OCI-M1 (cell line): ENCODE results near the gene SORL1.

Experiments
- DNase-seq: peaks from one replicate; lab custom pipeline; 2025; lab: John Stamatoyannopoulos, UW

The SORL1 gene

GRCh38 chr11:121451178-121451985, 732 bp upstream of the SORL1 start:
- no peak for DNase-seq

DNA sequence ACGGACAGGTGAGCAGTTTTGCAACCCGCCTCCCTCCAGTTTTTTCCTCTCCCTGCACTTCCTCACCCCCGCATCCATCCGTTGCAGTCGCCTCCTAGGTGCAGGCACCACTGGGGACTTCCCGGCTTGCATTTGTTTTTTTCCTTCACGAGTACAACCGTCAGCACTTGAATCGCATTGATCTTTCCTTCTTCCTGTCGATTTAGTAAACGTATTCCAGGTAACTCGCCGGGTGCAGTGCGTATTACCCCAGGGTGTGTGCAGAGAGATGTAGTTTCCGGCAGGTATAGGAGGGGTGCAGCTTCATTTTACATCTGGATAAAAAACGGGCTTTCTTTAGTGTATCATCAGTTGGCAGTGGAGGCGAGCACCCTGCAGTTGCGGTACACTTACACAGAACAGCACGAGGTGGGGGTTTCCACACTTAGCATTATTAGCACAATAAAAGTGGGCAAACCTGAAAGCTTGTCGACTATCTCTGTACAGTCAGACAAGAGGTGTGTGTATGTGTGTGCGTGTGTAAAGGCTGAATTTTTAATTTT, 566 bp downstream of the SORL1 start, which contains the start of gene SORL1-AS1:
SORL1-AS1 (minus strand) TSS at position 359 of the 542 bp plus-strand sequence.
- DNase-seq, result no peak

GRCh38 chr11:121453589-121454299, 1.6 kb downstream of the SORL1 start:
- DNase-seq, result no peak

- no peak for DNase-seq
Observed at GRCh38 chr11:121455115-121455514, 3.0 kb downstream of the SORL1 start.

DNA sequence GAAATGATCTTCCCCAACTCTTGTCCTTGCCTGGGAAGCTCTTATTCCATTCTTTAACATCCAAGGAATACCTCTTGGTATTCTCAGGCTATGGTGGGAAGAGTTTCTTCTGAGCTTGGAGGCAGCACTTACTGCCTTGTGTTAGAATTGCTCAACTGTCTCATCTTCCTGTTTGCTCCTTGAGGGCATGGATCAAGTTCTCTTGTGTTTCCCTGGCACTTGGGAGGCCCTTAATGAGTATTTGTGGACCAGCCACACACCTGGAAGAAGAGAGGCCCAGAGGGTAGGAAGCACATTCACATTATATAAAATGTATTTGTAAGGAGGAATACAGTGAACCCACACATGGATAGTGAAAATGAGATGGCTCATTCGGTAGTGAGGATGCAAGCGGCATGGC, 4.0 kb downstream of the SORL1 start:
- DNase-seq, result no peak

DNA sequence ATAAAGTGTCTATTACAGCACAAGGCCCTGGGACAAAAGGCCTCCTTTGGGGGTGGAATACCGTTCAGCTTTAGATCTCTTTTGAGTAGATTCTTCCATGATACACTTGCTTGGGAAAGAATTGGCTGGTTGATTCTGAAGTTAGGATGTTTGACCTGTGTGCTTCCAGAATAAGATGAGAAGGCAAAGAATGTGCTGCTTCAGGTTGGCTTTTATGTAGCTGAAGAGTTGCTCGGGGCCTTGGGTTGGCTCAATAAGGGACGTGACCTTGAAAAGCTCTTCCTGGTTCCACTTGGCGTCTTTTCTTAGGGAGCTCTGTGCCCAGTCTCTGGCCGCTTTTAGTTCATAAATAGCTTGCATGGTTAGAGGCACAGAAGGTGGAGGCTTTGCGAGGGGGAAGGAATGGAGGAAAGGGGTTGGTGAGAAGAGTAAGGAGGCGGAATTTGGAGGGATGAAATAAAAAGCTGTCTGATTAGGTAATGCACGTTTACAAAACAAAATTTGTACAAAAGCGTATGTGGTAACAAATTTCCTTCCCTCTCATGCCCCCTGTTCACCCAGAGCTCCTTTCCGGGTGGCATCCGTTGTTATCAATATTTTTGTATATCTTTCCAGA, 4.8 kb downstream of the SORL1 start:
- no peak for DNase-seq

GRCh38 chr11:121458551-121458950, 6.4 kb downstream of the SORL1 start:
- no peak for DNase-seq

- DNase-seq, result no peak
Observed at GRCh38 chr11:121459413-121460017, 7.4 kb downstream of the SORL1 start.

- no peak for DNase-seq
Observed at GRCh38 chr11:121460941-121461514, 8.9 kb downstream of the SORL1 start.

GRCh38 chr11:121461843-121462242, 9.7 kb downstream of the SORL1 start:
- no peak for DNase-seq

- DNase-seq, result no peak
Observed at GRCh38 chr11:121463689-121464335, 11.7 kb downstream of the SORL1 start.

DNA sequence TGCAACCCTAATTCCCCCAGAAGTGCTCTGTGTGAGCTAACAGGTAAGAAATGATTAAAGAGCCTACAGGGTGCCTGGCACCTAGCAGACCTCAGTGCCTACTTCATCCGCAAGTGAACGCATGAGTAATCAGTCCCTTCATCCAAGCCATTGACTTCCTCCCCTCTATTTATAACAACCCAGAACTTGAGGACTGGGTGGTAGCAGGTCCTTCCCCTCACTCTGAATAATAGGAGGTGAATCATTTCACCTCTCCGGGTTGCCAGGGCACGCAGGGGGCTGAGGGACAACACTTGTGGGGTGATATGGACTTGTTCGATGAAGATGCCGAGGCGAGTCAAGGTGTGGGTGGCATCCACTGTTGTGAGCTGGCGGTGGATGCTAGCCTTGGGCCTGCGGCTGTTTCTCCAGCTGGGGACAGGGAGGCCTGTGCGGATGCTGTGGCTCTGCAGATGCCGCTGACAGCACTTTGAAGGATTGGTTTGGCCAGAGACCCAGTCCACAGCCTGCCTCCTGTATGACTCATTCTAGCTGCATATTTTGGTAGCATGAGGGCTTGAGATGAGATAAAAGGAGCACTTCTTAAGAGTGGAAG, 12.3 kb downstream of the SORL1 start:
- DNase-seq, result no peak

DNA sequence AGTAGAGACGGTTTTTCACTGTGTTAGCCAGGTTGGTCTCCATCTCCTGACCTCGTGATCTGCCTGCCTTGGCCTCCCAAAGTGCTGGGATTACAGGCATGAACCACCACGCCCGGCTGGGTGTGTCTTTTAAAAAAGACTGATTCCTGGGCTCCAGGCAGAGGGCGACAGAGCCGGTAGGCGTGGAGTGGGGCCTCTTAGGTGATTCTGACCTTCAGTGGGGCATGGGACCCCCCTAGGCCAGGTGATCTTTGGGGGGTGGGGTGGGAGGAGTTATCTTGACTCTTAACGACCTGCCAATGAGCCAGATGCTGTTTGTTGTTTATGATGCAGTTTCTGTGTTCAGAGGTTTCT, 13.6 kb downstream of the SORL1 start:
- no peak for DNase-seq

GRCh38 chr11:121466063-121466794, 14.1 kb downstream of the SORL1 start:
- no peak for DNase-seq

- DNase-seq, result no peak
Observed at GRCh38 chr11:121467471-121467870, 15.4 kb downstream of the SORL1 start.

- DNase-seq, result no peak
Observed at GRCh38 chr11:121467965-121468364, 15.9 kb downstream of the SORL1 start.

DNA sequence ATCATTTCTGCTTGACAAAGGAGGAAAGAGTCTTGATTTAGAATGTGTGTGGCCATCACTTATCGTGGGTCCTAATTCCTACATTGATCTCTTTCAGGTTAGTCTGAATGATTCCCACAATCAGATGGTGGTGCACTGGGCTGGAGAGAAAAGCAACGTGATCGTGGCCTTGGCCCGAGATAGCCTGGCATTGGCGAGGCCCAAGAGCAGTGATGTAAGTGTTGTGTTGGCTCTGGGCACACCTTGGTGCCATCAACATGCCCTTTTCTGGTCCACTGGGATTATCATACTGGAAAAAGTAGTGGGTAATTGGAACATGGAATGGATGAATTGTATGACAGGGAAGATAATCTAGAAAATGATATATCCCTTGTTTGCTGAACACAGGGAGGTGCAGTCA, 17.8 kb downstream of the SORL1 start:
- no peak for DNase-seq

GRCh38 chr11:121471167-121471566, 19.1 kb downstream of the SORL1 start:
- no peak for DNase-seq

- DNase-seq, result no peak
Observed at GRCh38 chr11:121472312-121472711, 20.2 kb downstream of the SORL1 start.

DNA sequence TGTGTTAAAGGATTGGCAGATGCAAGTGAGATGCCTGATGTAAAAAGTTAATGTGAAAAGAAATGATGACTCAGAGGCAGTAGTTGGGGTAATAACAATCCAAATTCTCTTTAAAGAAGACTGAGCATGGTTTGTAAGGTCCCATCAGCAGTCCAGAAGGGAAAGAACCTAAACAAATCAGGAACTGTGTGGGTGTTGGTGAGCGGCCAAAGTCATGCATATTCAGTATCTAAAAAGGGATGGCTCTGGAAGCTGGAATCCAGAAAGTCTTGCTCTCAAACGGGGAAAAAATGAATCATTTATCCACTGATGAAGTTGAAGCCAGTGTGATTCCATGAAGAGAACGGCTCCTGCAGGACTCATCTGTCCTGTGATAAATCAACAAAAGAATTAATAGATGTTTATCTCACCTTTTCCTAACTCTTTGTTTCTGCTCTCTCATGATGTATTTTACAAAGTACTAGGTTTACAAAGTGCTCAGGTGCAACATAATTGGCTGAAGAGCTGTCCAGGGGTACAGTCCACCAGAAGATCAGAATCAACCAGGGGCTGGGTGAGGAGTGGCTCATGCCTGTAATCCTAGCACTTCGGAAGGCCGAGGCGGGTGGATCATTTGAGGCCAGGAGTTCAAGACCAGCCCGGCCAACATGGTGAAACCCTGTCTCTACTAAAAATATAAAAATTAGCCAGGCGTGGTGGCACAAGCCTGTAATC, 21.1 kb downstream of the SORL1 start:
- DNase-seq, result no peak
